ENCODE data around the gene EIF2AK2.

Gene EIF2AK2

GRCh38 chr2:37110306-37111212, 46.2 kb downstream of the EIF2AK2 start:
- DNase-seq (ENCODE audit: low spot score in 2 of 2) (no peak), ATAC-seq (replicated peaks; ENCODE audit: extremely low read depth, poor library complexity, severe bottlenecking) (no peak)
- Mint-ChIP-seq H3K36me3 (ENCODE audit: insufficient read depth) (peaks cover 60% of the 10 kb centered on the region), H3K27me3 (no peaks in the 10 kb centered on the region), H3K9me3 (no peaks in the 10 kb centered on the region), H3K4me3 (no peak overlapping the region), H3K27ac (ENCODE audit: low read depth) (no peak overlapping the region), H3K4me1 (no peaks in the 10 kb centered on the region)

- Mint-ChIP-seq H3K4me1 (no peaks in the 10 kb centered on the region), H3K4me3 (no peak overlapping the region), H3K27ac (ENCODE audit: low read depth) (no peak overlapping the region), H3K9me3 (no peaks in the 10 kb centered on the region), H3K36me3 (ENCODE audit: insufficient read depth) (peaks cover 60% of the 10 kb centered on the region), H3K27me3 (no peaks in the 10 kb centered on the region)
- no peak for ATAC-seq (replicated peaks; ENCODE audit: extremely low read depth, poor library complexity, severe bottlenecking)
- DNase-seq (ENCODE audit: low spot score in 2 of 2) = no peak
Measured at GRCh38 chr2:37109523-37109922, 47.3 kb downstream of the EIF2AK2 start.

GRCh38 chr2:37105150-37105549, 51.6 kb downstream of the EIF2AK2 start:
- ATAC-seq (replicated peaks; ENCODE audit: extremely low read depth, poor library complexity, severe bottlenecking) (no peak), DNase-seq (ENCODE audit: low spot score in 2 of 2) (no peak)
- H3K27me3 Mint-ChIP-seq = no peaks in the 10 kb centered on the region
- peaks cover 57% of the 10 kb centered on the region for H3K36me3 Mint-ChIP-seq (ENCODE audit: insufficient read depth)
- no peaks in the 10 kb centered on the region for H3K4me1 Mint-ChIP-seq
- H3K9me3 Mint-ChIP-seq = no peaks in the 10 kb centered on the region
- H3K27ac Mint-ChIP-seq (ENCODE audit: low read depth) = no peak overlapping the region
- no peak overlapping the region for H3K4me3 Mint-ChIP-seq

- Mint-ChIP-seq H3K27me3 (no peaks in the 10 kb centered on the region), H3K36me3 (ENCODE audit: insufficient read depth) (peaks cover 54% of the 10 kb centered on the region), H3K4me3 (no peak overlapping the region), H3K27ac (ENCODE audit: low read depth) (no peak overlapping the region), H3K9me3 (no peaks in the 10 kb centered on the region), H3K4me1 (no peaks in the 10 kb centered on the region)
- ATAC-seq (replicated peaks; ENCODE audit: extremely low read depth, poor library complexity, severe bottlenecking) (no peak), DNase-seq (ENCODE audit: low spot score in 2 of 2) (no peak)
Measured at GRCh38 chr2:37104178-37104577, 52.6 kb downstream of the EIF2AK2 start.

GRCh38 chr2:37102588-37102987, 54.2 kb downstream of the EIF2AK2 start:
- ATAC-seq (replicated peaks; ENCODE audit: extremely low read depth, poor library complexity, severe bottlenecking) = no peak

GRCh38 chr2:37100054-37100453, 56.7 kb downstream of the EIF2AK2 start:
- no peaks in the 10 kb centered on the region for H3K9me3 Mint-ChIP-seq
- no peak overlapping the region for H3K4me3 Mint-ChIP-seq
- H3K4me1 Mint-ChIP-seq = no peaks in the 10 kb centered on the region
- H3K27me3 Mint-ChIP-seq = no peaks in the 10 kb centered on the region
- H3K36me3 Mint-ChIP-seq (ENCODE audit: insufficient read depth) = peaks cover 35% of the 10 kb centered on the region
- DNase-seq (ENCODE audit: low spot score in 2 of 2) (no peak), ATAC-seq (replicated peaks; ENCODE audit: extremely low read depth, poor library complexity, severe bottlenecking) (no peak)
- H3K27ac Mint-ChIP-seq (ENCODE audit: low read depth) = no peak overlapping the region

More at GRCh38 chr2:37102588-37102987, 54.2 kb downstream of the EIF2AK2 start:
- Mint-ChIP-seq H3K27ac (ENCODE audit: low read depth) (no peak overlapping the region), H3K27me3 (no peaks in the 10 kb centered on the region), H3K4me3 (no peak overlapping the region), H3K4me1 (no peaks in the 10 kb centered on the region), H3K36me3 (ENCODE audit: insufficient read depth) (peaks cover 41% of the 10 kb centered on the region), H3K9me3 (no peaks in the 10 kb centered on the region)
- no peak for DNase-seq (ENCODE audit: low spot score in 2 of 2)

GRCh38 chr2:37098416-37099118, 58.2 kb downstream of the EIF2AK2 start:
- Mint-ChIP-seq H3K27me3 (no peaks in the 10 kb centered on the region), H3K4me3 (no peak overlapping the region), H3K9me3 (no peaks in the 10 kb centered on the region), H3K27ac (ENCODE audit: low read depth) (no peak overlapping the region), H3K36me3 (ENCODE audit: insufficient read depth) (peaks cover 40% of the 10 kb centered on the region), H3K4me1 (no peaks in the 10 kb centered on the region)
- ATAC-seq (replicated peaks; ENCODE audit: extremely low read depth, poor library complexity, severe bottlenecking) (no peak), DNase-seq (ENCODE audit: low spot score in 2 of 2) (no peak)

- ATAC-seq (replicated peaks; ENCODE audit: extremely low read depth, poor library complexity, severe bottlenecking) (no peak), DNase-seq (ENCODE audit: low spot score in 2 of 2) (no peak)
- Mint-ChIP-seq H3K27ac (ENCODE audit: low read depth) (peak overlapping the region; percentile 47), H3K36me3 (ENCODE audit: insufficient read depth) (peaks cover 42% of the 10 kb centered on the region), H3K4me1 (no peaks in the 10 kb centered on the region), H3K27me3 (no peaks in the 10 kb centered on the region), H3K4me3 (no peak overlapping the region), H3K9me3 (no peaks in the 10 kb centered on the region)
Measured at GRCh38 chr2:37096568-37096967, 60.2 kb downstream of the EIF2AK2 start.

GRCh38 chr2:37091873-37092272, 64.9 kb downstream of the EIF2AK2 start:
- no peaks in the 10 kb centered on the region for H3K27me3 Mint-ChIP-seq
- no peak for DNase-seq (ENCODE audit: low spot score in 2 of 2)
- no peaks in the 10 kb centered on the region for H3K9me3 Mint-ChIP-seq
- H3K36me3 Mint-ChIP-seq (ENCODE audit: insufficient read depth) = peaks cover 53% of the 10 kb centered on the region
- peaks cover 20% of the 10 kb centered on the region for H3K4me1 Mint-ChIP-seq
- no peak overlapping the region for H3K4me3 Mint-ChIP-seq
- ATAC-seq (replicated peaks; ENCODE audit: extremely low read depth, poor library complexity, severe bottlenecking) = no peak
- no peak overlapping the region for H3K27ac Mint-ChIP-seq (ENCODE audit: low read depth)

GRCh38 chr2:37090019-37090477, 66.7 kb downstream of the EIF2AK2 start:
- peaks cover 20% of the 10 kb centered on the region for H3K4me1 Mint-ChIP-seq
- no peaks in the 10 kb centered on the region for H3K9me3 Mint-ChIP-seq
- no peak overlapping the region for H3K27ac Mint-ChIP-seq (ENCODE audit: low read depth)
- no peak for DNase-seq (ENCODE audit: low spot score in 2 of 2)
- no peaks in the 10 kb centered on the region for H3K27me3 Mint-ChIP-seq
- H3K4me3 Mint-ChIP-seq = no peak overlapping the region
- ATAC-seq (replicated peaks; ENCODE audit: extremely low read depth, poor library complexity, severe bottlenecking) = no peak
- peaks cover 45% of the 10 kb centered on the region for H3K36me3 Mint-ChIP-seq (ENCODE audit: insufficient read depth)

- peaks cover 25% of the 10 kb centered on the region for H3K36me3 Mint-ChIP-seq (ENCODE audit: insufficient read depth)
- H3K4me1 Mint-ChIP-seq = peaks cover 50% of the 10 kb centered on the region
- no peak overlapping the region for H3K27ac Mint-ChIP-seq (ENCODE audit: low read depth)
- no peak for DNase-seq (ENCODE audit: low spot score in 2 of 2)
- no peaks in the 10 kb centered on the region for H3K9me3 Mint-ChIP-seq
- no peaks in the 10 kb centered on the region for H3K27me3 Mint-ChIP-seq
- H3K4me3 Mint-ChIP-seq = no peak overlapping the region
- ATAC-seq (replicated peaks; ENCODE audit: extremely low read depth, poor library complexity, severe bottlenecking) = no peak
Measured at GRCh38 chr2:37085731-37086147, 71.0 kb downstream of the EIF2AK2 start.

- H3K27me3 Mint-ChIP-seq = no peaks in the 10 kb centered on the region
- ATAC-seq (replicated peaks; ENCODE audit: extremely low read depth, poor library complexity, severe bottlenecking) = peak; percentile 15
- H3K9me3 Mint-ChIP-seq = no peaks in the 10 kb centered on the region
- no peak overlapping the region for H3K27ac Mint-ChIP-seq (ENCODE audit: low read depth)
- H3K36me3 Mint-ChIP-seq (ENCODE audit: insufficient read depth) = peaks cover 24% of the 10 kb centered on the region
- peaks cover 58% of the 10 kb centered on the region for H3K4me1 Mint-ChIP-seq
- H3K4me3 Mint-ChIP-seq = no peak overlapping the region
- DNase-seq (ENCODE audit: low spot score in 2 of 2) = no peak
Measured at GRCh38 chr2:37084797-37085196, 72.0 kb downstream of the EIF2AK2 start.
